GM12872 (cell line): ENCODE measurements around the gene NOX3.

Experiments used
- TF ChIP-seq, protein P1 (sequence below): IDR thresholded peaks from 3 replicates; pipeline ENCODE4 v1.5.1; 2011; ENCODE audit warnings: low read depth, mild to moderate bottlenecking, low read length, moderate library complexity; ENCODE audit not compliant: insufficient read depth

The NOX3 gene

GRCh38 chr6:155443168-155443567, 12.5 kb downstream of the NOX3 start:
- TF ChIP-seq, protein P1, sequence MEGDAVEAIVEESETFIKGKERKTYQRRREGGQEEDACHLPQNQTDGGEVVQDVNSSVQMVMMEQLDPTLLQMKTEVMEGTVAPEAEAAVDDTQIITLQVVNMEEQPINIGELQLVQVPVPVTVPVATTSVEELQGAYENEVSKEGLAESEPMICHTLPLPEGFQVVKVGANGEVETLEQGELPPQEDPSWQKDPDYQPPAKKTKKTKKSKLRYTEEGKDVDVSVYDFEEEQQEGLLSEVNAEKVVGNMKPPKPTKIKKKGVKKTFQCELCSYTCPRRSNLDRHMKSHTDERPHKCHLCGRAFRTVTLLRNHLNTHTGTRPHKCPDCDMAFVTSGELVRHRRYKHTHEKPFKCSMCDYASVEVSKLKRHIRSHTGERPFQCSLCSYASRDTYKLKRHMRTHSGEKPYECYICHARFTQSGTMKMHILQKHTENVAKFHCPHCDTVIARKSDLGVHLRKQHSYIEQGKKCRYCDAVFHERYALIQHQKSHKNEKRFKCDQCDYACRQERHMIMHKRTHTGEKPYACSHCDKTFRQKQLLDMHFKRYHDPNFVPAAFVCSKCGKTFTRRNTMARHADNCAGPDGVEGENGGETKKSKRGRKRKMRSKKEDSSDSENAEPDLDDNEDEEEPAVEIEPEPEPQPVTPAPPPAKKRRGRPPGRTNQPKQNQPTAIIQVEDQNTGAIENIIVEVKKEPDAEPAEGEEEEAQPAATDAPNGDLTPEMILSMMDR, result no peak

DNA sequence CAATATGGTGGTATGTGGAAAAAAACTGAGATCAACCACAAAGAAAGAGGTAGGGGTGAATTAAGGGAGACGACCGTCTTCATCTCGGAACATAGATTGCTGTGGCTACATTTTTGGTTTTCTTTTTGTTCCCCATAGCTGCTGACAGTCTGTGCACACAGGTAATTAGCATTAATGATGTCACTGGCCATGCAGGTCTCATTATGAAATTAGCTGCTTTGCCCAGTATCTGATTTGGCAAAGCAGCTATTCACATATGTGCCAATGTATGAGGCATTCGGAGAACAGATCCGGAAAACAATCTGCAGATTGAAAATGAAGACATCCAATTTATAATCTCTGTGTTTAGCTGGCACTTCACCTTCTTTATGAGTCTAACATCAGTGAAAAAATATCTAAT, 13.1 kb downstream of the NOX3 start:
- TF ChIP-seq, protein P1, result no peak

GRCh38 chr6:155441112-155441465, 14.6 kb downstream of the NOX3 start:
- TF ChIP-seq, protein P1, result no peak

DNA sequence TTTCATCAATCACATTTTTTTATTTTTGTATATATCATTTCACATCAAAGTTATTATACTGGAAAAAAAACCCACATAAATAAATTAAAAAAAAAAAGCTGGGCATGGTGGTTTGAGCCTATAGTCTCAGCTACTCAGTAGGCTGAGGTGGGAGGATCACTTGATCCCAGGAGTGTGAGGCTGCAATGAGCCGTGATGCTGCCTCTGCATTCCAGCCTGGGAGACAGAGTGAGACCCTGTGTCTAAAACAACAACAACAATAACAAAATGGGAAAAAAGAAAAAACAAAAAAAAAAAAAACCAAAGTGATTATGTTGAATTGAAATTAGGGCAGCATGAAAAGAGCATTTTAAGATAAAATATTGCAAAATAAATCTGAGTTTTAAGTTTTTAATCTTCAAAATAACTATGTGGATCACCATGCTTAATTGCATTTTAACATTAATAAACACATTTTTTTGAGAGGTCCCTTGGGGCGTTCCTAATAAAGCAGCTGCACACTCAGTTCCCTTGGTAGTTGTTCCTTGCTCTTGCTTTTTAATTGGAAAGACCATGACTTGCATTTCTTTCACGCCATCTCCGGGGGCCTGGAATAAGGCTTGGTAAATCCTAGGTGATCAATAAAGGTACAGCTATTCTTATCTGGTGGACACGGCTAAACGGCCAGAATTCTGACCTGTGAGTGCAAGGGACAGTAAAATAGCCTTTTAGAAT, 15.1 kb downstream of the NOX3 start:
- TF ChIP-seq, protein P1, result no peak

DNA sequence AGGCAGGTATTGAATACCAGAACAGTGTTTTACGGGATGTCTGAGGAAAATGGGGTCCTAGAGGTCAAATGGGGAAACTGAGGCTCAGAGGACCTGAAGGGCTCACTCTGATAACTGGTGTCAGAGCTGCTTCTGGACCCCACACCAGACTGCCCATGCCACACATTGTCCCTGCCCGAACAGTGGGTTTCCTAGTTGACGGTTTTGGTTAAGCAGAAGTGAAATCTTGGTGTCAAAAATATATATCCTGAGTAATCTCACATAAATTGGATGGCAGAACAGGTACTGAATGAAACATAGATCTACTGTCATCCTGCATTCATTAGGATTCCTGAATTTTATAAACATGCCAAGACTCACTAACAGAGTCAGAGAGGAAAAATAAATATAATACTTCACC, 16.3 kb downstream of the NOX3 start:
- TF ChIP-seq, protein P1, result no peak

DNA sequence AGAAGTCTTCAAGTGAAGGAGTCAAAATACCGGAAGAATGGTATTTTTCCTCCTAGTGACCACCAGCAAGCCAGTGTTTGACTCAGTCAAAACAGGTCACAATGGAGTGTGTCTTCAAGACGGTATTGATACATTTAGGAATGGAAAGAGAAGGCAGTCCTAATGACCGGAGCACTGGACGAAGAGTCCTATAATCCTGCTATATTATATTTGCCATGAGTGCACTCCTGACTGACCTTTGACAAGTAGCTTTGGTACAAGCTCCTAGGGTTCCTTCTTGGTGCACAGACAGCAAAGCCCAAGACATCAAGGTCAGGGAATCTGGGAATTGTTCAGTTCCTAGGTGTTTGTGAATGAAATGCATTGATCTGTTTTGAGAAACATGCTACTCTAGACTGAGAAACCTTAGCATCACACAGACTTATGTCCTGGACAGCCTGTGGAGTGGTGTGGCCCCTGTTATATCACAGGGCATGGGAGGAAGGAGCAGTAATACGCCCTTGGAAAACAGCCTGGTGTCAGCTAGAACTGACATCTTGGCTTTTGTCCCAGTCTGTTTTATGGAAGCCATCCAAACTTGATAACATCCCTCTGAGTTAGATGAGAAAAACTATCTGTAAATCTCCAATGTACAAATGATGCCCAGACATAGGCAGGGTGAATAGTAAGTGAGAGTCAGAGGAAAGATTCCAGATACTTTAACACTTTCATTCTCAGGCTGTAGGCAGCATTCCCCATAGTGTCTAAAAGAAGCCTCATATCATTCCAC, 18.5 kb downstream of the NOX3 start:
- TF ChIP-seq, protein P1, result no peak

DNA sequence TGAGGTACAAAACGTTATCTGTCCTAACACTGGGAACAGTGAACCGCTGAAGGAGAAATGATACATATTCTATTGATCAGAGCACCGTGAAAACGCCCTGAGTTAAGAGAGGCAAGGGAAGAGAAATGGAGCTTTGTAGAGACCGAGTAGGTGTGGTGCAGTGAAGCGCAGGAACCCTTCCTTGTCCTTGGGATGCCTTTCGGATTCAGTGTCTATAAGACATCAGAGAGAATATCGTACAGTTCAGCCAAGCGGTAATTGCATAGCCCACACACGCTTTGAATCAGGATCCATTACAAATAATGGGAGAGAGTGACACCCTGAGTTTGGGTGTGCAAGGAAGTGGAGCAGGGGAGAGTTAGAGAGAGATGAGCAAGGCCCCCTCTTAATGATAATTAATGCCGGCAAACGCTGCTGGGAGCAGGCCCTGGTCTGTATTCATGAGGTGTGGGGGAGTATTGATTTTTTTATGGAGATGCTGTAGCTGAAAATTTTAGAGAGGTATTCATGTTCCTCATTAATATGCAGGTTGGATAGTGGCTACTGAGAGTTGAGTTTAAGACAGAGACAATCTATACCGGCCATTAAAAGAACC, 20.7 kb downstream of the NOX3 start:
- TF ChIP-seq, protein P1, result no peak
